ENCODE measurements around the gene DNAJB8. TPM values are rescaled to one million over a fixed set of nuclear protein-coding genes. Genes with fewer than 3 reads are reported as not detected.

Gene DNAJB8
- total RNA-seq, 1 experiment from 2014 or later = not detected

- Histone ChIP-seq H3K9me3 (no peaks in the 10 kb centered on the region), H3K27me3 (peaks cover 11% of the 10 kb centered on the region), H3K36me3 (no peaks in the 10 kb centered on the region), H3K4me3 (no peak overlapping the region)
- DNase-seq = no peak
Observed at GRCh38 chr3:128463354-128463753, 3.3 kb downstream of the DNAJB8 start.

GRCh38 chr3:128462931-128463330 is 3.8 kb downstream of the DNAJB8 start:
- no peaks in the 10 kb centered on the region for H3K9me3 ChIP-seq
- no peaks in the 10 kb centered on the region for H3K36me3 ChIP-seq
- no peak for DNase-seq
- H3K27me3 ChIP-seq = peaks cover 11% of the 10 kb centered on the region
- no peak overlapping the region for H3K4me3 ChIP-seq

- DNase-seq = no peak
- H3K9me3 ChIP-seq = no peaks in the 10 kb centered on the region
- peaks cover 11% of the 10 kb centered on the region for H3K27me3 ChIP-seq
- no peak overlapping the region for H3K4me3 ChIP-seq
- H3K36me3 ChIP-seq = no peaks in the 10 kb centered on the region
Observed at GRCh38 chr3:128462341-128462910, 4.3 kb downstream of the DNAJB8 start.

- no peak for DNase-seq
Observed at GRCh38 chr3:128461731-128462130, 5.0 kb downstream of the DNAJB8 start.

GRCh38 chr3:128459461-128459820 is 7.2 kb downstream of the DNAJB8 start:
- Histone ChIP-seq H3K36me3 (no peaks in the 10 kb centered on the region), H3K9me3 (no peaks in the 10 kb centered on the region), H3K27me3 (peaks cover 8% of the 10 kb centered on the region; the same call in 1 of the 2 replicates), H3K4me3 (no peak overlapping the region)
- no peak for DNase-seq

More at GRCh38 chr3:128461731-128462130, 5.0 kb downstream of the DNAJB8 start:
- no peaks in the 10 kb centered on the region for H3K36me3 ChIP-seq
- H3K27me3 ChIP-seq = peaks cover 9% of the 10 kb centered on the region
- no peaks in the 10 kb centered on the region for H3K9me3 ChIP-seq
- no peak overlapping the region for H3K4me3 ChIP-seq

- peaks cover 5% of the 10 kb centered on the region; the same call in 1 of the 2 replicates for H3K27me3 ChIP-seq
- H3K4me3 ChIP-seq = no peak overlapping the region
- no peaks in the 10 kb centered on the region for H3K36me3 ChIP-seq
- DNase-seq = no peak
- no peaks in the 10 kb centered on the region for H3K9me3 ChIP-seq
Observed at GRCh38 chr3:128458746-128459460, 7.8 kb downstream of the DNAJB8 start.

- no peaks in the 10 kb centered on the region for H3K9me3 ChIP-seq
- no peak for DNase-seq
- peaks cover 5% of the 10 kb centered on the region; the same call in 1 of the 2 replicates for H3K27me3 ChIP-seq
- H3K36me3 ChIP-seq = no peaks in the 10 kb centered on the region
- no peak overlapping the region for H3K4me3 ChIP-seq
Observed at GRCh38 chr3:128457937-128458336, 8.8 kb downstream of the DNAJB8 start.

- Histone ChIP-seq H3K4me3 (no peak overlapping the region), H3K9me3 (no peaks in the 10 kb centered on the region), H3K36me3 (no peaks in the 10 kb centered on the region), H3K27me3 (peaks cover 5% of the 10 kb centered on the region; the same call in 1 of the 2 replicates)
- no peak for DNase-seq
Observed at GRCh38 chr3:128456776-128457715, 9.6 kb downstream of the DNAJB8 start.

- H3K4me3 ChIP-seq = no peak overlapping the region
- DNase-seq = no peak
- H3K9me3 ChIP-seq = no peaks in the 10 kb centered on the region
- no peaks in the 10 kb centered on the region for H3K36me3 ChIP-seq
- H3K27me3 ChIP-seq = peaks cover 5% of the 10 kb centered on the region; the same call in 1 of the 2 replicates
Observed at GRCh38 chr3:128455786-128456748, 10.6 kb downstream of the DNAJB8 start.

GRCh38 chr3:128455116-128455515 is 11.6 kb downstream of the DNAJB8 start:
- no peaks in the 10 kb centered on the region for H3K36me3 ChIP-seq
- no peaks in the 10 kb centered on the region for H3K9me3 ChIP-seq
- DNase-seq = no peak
- H3K27me3 ChIP-seq = peaks cover 5% of the 10 kb centered on the region; the same call in 1 of the 2 replicates
- H3K4me3 ChIP-seq = no peak overlapping the region

GRCh38 chr3:128454310-128454618 is 12.4 kb downstream of the DNAJB8 start:
- Histone ChIP-seq H3K9me3 (no peaks in the 10 kb centered on the region), H3K36me3 (no peaks in the 10 kb centered on the region), H3K27me3 (peaks cover 5% of the 10 kb centered on the region; the same call in 1 of the 2 replicates), H3K4me3 (no peak overlapping the region)
- DNase-seq = no peak

GRCh38 chr3:128453501-128454309 is 13.0 kb downstream of the DNAJB8 start:
- peaks cover 5% of the 10 kb centered on the region; the same call in 1 of the 2 replicates for H3K27me3 ChIP-seq
- no peaks in the 10 kb centered on the region for H3K9me3 ChIP-seq
- no peak for DNase-seq
- H3K4me3 ChIP-seq = no peak overlapping the region
- no peaks in the 10 kb centered on the region for H3K36me3 ChIP-seq

- Histone ChIP-seq H3K36me3 (no peaks in the 10 kb centered on the region), H3K27me3 (peaks cover 5% of the 10 kb centered on the region; the same call in 1 of the 2 replicates)
Observed at GRCh38 chr3:128452678-128453275, 13.9 kb downstream of the DNAJB8 start.

GRCh38 chr3:128452120-128452519 is 14.6 kb downstream of the DNAJB8 start:
- Histone ChIP-seq H3K9me3 (no peaks in the 10 kb centered on the region), H3K27me3 (peaks cover 5% of the 10 kb centered on the region; the same call in 1 of the 2 replicates), H3K4me3 (no peak overlapping the region), H3K36me3 (no peaks in the 10 kb centered on the region)
- no peak for DNase-seq

More at GRCh38 chr3:128452678-128453275, 13.9 kb downstream of the DNAJB8 start:
- Histone ChIP-seq H3K9me3 (no peaks in the 10 kb centered on the region), H3K4me3 (no peak overlapping the region)
- no peak for DNase-seq

GRCh38 chr3:128449111-128449638 is 17.5 kb downstream of the DNAJB8 start:
- no peaks in the 10 kb centered on the region for H3K9me3 ChIP-seq
- H3K36me3 ChIP-seq = no peaks in the 10 kb centered on the region
- no peak overlapping the region for H3K4me3 ChIP-seq
- no peak for DNase-seq
- H3K27me3 ChIP-seq = no peaks in the 10 kb centered on the region

Data from MG63 (cell line).